Ovary (tissue), 9 donors: ENCODE measurements around the gene DDIT4. TPM values are rescaled to one million over a fixed set of nuclear protein-coding genes. Genes with fewer than 3 reads are reported as not detected.

Source experiments
- DNase-seq, 5 donors: peaks; one replicate each; pipeline ENCODE4 v3.0.0-alpha.2; 2019 to 2020
- H3K27ac ChIP-seq, 2 donors: fragments of 200-600 bp; one replicate each; pipeline versions ENCODE4 v1.5.1 to v1.8.0; 2019 to 2022
- H3K27me3 ChIP-seq: fragments of 200-600 bp; one replicate; pipeline ENCODE4 v1.8.0; 2022
- H3K36me3 ChIP-seq: fragments of 200-600 bp; sonication (generic); one replicate; pipeline ENCODE4 v1.5.1; 2019
- H3K4me1 ChIP-seq: one replicate; pipeline ENCODE4 v1.8.1; 2013; ENCODE audit warnings: mild to moderate bottlenecking, moderate library complexity; ENCODE audit not compliant: insufficient read depth
- H3K4me3 ChIP-seq: fragments of 200-600 bp; sonication (generic); one replicate; pipeline ENCODE4 v1.5.1; 2017
- H3K9me3 ChIP-seq, 2 donors: fragments of 200-600 bp in 1 of 2; sonication (generic) in 1 of 2; one replicate each; pipeline versions ENCODE4 v1.5.1 to v1.8.1; 2013 to 2019; ENCODE audit warnings: mild to moderate bottlenecking in 1 of 2, moderate library complexity in 1 of 2
- CTCF ChIP-seq, 3 donors: fragments of 450-650 bp in 2 of 3; fragments of 200-600 bp in 1 of 3; IDR thresholded peaks; one replicate each; pipeline versions ENCODE4 v1.5.1 to v1.8.0; 2016 to 2022; ENCODE audit warnings: antibody characterized with exemption in 3 of 3, mild to moderate bottlenecking in 1 of 3
- EP300 ChIP-seq: sonication (generic); formaldehyde crosslinking; IDR thresholded peaks from one replicate; pipeline ENCODE4 v1.6.1; 2017; ENCODE audit warnings: antibody characterized with exemption
- POLR2A ChIP-seq: fragments of 450-650 bp; IDR thresholded peaks from one replicate; pipeline ENCODE4 v1.6.1; 2017; ENCODE audit warnings: antibody characterized with exemption, mild to moderate bottlenecking, moderate library complexity
- WGBS, 3 donors: extraction: QIAGEN DNeasy Blood & Tissue Kit in 1 of 3; methylation state at CpG; one replicate each; pipeline versions ENCODE4 v1.1.5 to v1.1.7; 2013 to 2017; 5-methylcytosine and 5-hydroxymethylcytosine counted together
- intact Hi-C, 4 donors: fragments of 100-400 bp; cut with DNase I; formaldehyde crosslinking; loops; one replicate each; pipeline versions ENCODE4 v1.11.0 to v1.15.1; 2022 to 2023
- polyA plus RNA-seq, 2 donors: library from polyadenylated mRNA; stranded (reverse); fragments of 200-250 nt in 1 of 2; fragments of 350-450 nt in 1 of 2; fragmentation: Illumina TruSeq in 1 of 2; extraction: RNeasy Lipid Tissue Mini Kit (QIAGEN cat#74804) in 1 of 2; gene quantifications; one replicate each; pipeline ENCODE4 v1.2.3, GENCODE V29; 2013 to 2014
- total RNA-seq, 7 donors: library from RNA; depleted of rRNA in 2 of 7; stranded (reverse); fragments of >200 nt in 2 of 7; fragmentation: NEBNext Ultra II Directional in 3 of 7; extraction: Animal tissue kit (Norgen Biotek cat#: 25700) in 3 of 7; gene quantifications; one replicate each; pipeline versions ENCODE4 v1.1.0 to v1.2.4, GENCODE V29; 2016 to 2023
- donor health status: DM: no; HTN: no; CAD: no; lungs with moderate emphysema.
- donor health status: DM: no; HTN: no; CAD: no.
- donor health status: Bipolar disorder and iron deficiency.
- donor health status: DM: yes; HTN: yes; CAD: no.
- donor health status: DM: no; HTN: no; CAD: no.
- donor health status: DM: yes; HTN: yes; CAD: no.

Gene DDIT4
- total and polyA plus RNA-seq, 9 donors = 46.6 to 1,952 (median 524) TPM

- 89 to 93% (median 92%) methylated on average over 6 of the region's 6 CpGs for WGBS, 3 donors
- peak overlapping the region; percentile 82 to 95 for H3K27ac ChIP-seq
- H3K9me3 ChIP-seq = no peaks in the 10 kb centered on the region
- no peak for TF ChIP-seq CTCF (IDR thresholded peaks at IDR 0.05)
- TF ChIP-seq EP300 = no peak
- no peak for TF ChIP-seq POLR2A
- no peaks in the 10 kb centered on the region for H3K36me3 ChIP-seq
- intact Hi-C loops = loop anchor here in 1 of 4 donors (2.0 to 5.0 kb wide), 2 partner anchors 34 to 55 kb away; no protein-coding TSS in a partner anchor
- H3K4me1 ChIP-seq = peaks cover 42% of the 10 kb centered on the region
- DNase-seq = no peak
- no peak overlapping the region for H3K4me3 ChIP-seq
- no peaks in the 10 kb centered on the region for H3K27me3 ChIP-seq
These were observed 17.6 kb upstream of the DDIT4 start for GRCh38 chr10:72255977-72256729.

- H3K4me3 ChIP-seq = no peak overlapping the region
- peaks cover 47% of the 10 kb centered on the region for H3K4me1 ChIP-seq
- no peak for TF ChIP-seq CTCF (IDR thresholded peaks at IDR 0.05)
- no peaks in the 10 kb centered on the region for H3K36me3 ChIP-seq
- H3K27me3 ChIP-seq = no peaks in the 10 kb centered on the region
- no peaks in the 10 kb centered on the region for H3K9me3 ChIP-seq
- peak overlapping the region; percentile 4 to 24 for H3K27ac ChIP-seq
- WGBS, 3 donors = 66 to 75% (median 68%) methylated on average over 8 of the region's 8 CpGs
- no peak for DNase-seq
- intact Hi-C loops = loop anchor here in 1 of 4 donors (5.0 kb wide), 1 partner anchor 35 kb away; no protein-coding TSS in a partner anchor
These were observed 16.5 kb upstream of the DDIT4 start for GRCh38 chr10:72257051-72257892.

GRCh38 chr10:72258617-72259016 is 15.1 kb upstream of the DDIT4 start:
- WGBS, 3 donors = 94 to 96% (median 95%) methylated on average over 4 of the region's 4 CpGs
- Histone ChIP-seq H3K4me1 (peaks cover 44% of the 10 kb centered on the region), H3K36me3 (no peaks in the 10 kb centered on the region), H3K9me3 (no peaks in the 10 kb centered on the region), H3K4me3 (no peak overlapping the region), H3K27me3 (no peaks in the 10 kb centered on the region), H3K27ac (peak overlapping the region; percentile 32 to 93)
- no peak for DNase-seq
- intact Hi-C loops = loop anchor here in 1 of 4 donors (5.0 kb wide), 1 partner anchor 36 kb away; no protein-coding TSS in a partner anchor
- no peak for TF ChIP-seq EP300
- no peak for TF ChIP-seq CTCF (IDR thresholded peaks at IDR 0.05)
- no peak for TF ChIP-seq POLR2A

- no peak for TF ChIP-seq EP300
- no peak for TF ChIP-seq POLR2A
- no peak for TF ChIP-seq CTCF (IDR thresholded peaks at IDR 0.05)
- Histone ChIP-seq H3K9me3 (no peaks in the 10 kb centered on the region), H3K27me3 (no peaks in the 10 kb centered on the region), H3K27ac (peak overlapping the region; percentile 93 to 95), H3K36me3 (no peaks in the 10 kb centered on the region), H3K4me1 (peaks cover 34% of the 10 kb centered on the region), H3K4me3 (no peak overlapping the region)
- WGBS, 3 donors = 22 to 37% (median 37%) methylated on average over 5 of the region's 5 CpGs
- no peak for DNase-seq
- intact Hi-C loops = loop anchor here in 1 of 4 donors (5.0 kb wide), 1 partner anchor 37 kb away; no protein-coding TSS in a partner anchor
These were observed 14.1 kb upstream of the DDIT4 start for GRCh38 chr10:72259491-72260238.
